ENCODE measurements around the gene ABCB8.
"Not testable (repeated sequence)": the region's sequence is repeated elsewhere in the genome, so short reads cannot be mapped to it uniquely, and the experiment has no call there.

Gene ABCB8

DNA sequence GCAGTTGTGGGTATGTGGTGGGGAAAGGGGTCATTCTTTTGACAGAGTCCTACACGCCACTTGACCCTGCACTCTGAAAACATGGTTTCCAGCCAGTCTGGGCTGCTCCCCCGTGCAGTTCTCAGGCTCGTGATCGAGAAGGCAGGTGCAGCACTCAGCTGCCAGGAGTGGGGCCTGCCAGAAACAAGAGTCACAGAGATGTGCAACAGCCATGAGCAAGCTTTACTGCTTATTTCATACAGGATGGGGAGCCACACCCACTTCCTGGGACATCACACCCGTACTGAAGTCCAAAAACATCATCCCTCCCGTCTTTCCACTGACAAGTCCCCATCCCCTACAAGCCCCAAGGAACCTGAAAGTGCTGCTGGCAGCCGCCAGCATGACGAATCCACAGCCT is 13.3 kb upstream of the ABCB8 start:
- no peak for DNase-seq (ENCODE audit: low spot score)

DNA sequence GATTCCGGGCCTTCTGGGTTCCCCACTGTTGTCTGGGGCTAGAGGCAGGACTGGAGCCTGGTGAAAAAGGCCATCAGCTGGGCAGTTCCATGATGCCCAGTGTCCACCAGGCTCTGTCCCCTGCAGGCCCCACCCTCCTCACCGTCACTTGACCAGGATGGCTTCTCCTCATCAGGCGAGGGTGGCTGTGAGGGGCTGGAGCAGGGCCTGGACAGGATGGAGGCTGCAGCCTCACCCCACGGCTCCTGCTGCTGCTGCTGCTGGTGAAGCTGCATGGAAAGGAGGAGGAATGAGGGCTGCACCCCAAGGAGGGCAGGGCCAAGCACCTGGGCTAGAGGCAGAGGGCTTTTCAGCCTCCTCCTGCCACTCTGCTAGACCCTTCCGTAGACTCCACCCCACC is 12.3 kb upstream of the ABCB8 start:
- no peak for DNase-seq (ENCODE audit: low spot score)

DNA sequence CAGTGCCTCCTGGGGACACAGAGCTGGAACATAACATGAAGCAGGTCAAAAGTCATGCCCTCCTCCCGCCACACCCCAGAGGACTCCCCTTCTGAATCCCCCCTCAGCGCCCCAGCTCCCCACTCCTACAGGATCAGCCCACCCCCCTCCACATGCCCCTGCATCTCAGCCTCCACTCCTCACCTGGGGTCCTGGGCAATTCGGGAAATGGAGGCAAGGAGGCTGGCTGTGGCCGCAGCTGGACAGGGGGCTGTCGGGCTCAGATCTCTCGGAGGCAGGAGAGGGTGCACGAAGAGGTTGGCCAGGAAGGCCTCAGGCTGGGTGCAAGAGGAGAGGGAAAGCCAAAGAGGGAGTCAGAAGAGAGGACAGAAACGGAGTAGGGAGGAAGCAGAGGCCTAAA is 11.7 kb upstream of the ABCB8 start:
- no peak for DNase-seq (ENCODE audit: low spot score)

DNA sequence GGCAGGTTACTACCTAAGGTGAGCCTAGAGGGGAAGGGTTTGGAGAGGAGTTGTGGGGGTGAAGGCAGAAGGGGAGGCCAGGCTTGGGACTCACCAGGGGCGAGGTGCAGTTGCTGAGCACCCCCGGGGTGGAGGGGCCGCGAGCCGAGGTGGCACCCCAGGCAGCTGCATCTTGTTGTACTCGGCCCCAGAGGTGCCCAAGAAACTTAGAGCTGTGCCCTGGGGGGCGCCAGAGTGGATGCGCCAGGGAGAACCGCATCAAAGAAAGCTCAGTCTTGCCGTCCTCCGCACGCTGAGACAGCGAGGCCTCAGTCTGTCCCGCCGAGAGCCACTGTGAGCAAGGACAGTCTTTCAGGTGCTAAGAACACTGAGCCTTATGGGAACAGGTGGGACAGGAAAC is 11.3 kb upstream of the ABCB8 start:
- DNase-seq (ENCODE audit: low spot score), result no peak

DNA sequence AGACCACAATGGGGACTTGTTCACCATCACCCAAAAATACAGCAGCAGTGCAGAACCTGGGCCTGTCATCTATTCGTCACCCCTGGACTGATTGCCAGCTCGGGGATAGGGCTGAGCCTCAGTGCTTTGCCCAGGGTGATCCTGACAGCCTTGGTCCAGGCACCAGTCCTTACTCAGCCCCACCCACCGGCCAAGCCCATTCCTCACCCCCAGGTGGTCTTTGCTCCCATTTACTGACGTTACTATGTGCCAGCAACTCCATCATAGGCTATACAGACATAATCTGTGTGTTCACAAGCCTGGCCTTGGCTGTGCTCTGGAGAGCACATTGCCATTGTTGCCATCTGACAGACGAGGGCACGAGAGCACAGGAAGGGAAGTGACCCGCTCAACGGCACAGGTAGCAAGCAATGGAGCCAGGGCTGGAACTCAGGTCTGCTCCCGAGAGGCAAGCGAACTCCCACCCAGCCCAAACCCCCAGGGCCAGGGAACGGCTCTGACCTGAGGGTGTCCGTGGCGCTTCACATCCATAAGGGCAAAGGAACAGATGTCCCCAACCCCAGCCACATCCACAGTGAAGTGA is 10.8 kb upstream of the ABCB8 start:
- no peak for DNase-seq (ENCODE audit: low spot score)

DNA sequence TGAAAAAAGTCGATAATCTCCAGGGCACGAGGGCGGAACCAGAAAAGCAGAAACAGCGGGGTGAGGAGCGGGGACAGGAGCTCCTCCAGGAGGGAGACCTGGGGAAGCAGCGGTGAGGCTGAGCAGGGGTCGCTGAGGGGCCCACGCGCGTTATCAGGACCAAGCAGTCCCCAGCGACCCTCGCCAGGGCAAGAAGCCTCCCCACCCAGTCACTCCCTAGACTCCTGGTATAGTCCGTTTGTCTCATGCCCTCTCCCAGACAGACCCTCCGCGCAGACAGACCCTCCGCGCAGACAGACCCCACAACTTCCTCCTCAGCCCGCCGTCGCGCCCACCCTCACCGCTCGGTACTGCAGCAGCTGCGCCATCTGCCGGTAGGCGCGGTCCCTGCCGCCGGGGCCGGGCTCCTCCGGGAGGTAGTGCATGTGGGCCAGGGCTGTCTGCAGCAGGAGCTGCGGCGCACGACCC is 10.3 kb upstream of the ABCB8 start:
- DNase-seq (ENCODE audit: low spot score), result peak; percentile 84

DNA sequence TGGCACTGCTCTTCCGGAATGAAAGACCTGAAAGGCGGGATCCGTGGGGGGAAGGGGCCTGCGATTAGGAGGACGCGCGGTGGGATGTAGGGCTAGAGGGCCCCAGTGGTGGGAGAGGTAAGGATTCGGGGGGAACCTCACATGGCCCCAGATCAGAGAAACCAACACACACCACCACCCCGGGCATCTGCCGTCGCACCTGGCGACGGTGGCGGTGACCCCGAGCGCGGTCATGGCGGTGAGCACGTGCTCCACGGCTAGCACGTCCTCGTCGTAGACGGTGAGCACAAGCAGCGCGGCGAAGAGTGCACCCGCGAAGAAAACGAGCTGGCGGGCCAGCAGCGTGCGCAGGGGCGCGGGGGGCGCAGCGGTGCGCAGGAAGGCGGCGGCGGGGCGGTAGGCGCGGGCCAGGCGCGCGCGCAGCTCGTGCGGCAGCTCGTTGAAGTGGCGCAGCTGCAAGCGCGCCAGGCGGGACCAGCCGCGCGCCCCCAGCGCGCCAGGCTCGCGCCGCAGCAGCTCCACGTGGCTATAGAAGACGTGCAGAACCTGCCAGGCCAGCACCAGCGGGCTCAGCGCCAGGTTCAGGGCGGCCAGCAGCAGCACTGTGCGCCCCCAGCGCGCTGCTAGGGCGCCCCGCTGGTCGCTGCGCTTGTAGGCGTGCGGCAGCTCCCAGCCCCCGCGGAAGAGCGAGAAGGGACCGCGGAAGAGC is 9.7 kb upstream of the ABCB8 start:
- no peak for DNase-seq (ENCODE audit: low spot score)

DNA sequence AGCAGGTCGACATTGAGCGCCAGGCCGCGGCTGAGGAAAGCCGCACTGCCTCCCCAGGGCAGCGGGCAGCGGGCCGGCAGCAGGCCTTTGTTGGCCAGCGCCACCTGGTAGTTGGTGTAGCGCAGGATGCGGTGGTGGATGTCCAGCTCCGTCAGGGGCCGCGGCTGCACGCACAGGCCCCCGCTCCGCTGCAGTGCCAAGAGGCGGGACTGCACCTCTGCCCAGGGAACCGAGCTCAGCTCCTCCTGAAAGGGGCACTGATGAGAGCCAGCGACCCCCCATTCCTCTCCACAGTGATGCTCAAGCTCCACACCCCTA is 9.2 kb upstream of the ABCB8 start:
- no peak for DNase-seq (ENCODE audit: low spot score)

DNA sequence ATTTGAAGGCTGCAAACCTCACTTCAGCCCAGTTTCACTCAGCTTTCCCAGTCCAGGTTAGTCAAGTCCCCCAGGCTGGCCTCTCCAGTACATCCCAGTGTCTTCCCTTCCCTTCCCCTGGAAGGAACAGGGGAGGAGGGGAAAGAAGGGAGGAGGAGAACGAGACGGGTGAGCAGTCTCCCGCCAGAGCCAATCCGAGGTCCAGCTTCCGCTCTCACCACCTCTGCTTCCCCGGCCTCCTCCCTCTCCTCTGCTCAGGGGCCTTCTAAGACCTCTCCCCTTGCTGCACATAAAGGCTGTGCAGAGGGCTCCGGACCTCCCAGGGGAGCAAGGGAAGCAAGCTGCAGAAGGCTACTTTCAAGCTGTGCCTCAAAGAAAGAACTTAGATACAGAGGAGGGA is 8.0 kb upstream of the ABCB8 start:
- DNase-seq (ENCODE audit: low spot score), result no peak

DNA sequence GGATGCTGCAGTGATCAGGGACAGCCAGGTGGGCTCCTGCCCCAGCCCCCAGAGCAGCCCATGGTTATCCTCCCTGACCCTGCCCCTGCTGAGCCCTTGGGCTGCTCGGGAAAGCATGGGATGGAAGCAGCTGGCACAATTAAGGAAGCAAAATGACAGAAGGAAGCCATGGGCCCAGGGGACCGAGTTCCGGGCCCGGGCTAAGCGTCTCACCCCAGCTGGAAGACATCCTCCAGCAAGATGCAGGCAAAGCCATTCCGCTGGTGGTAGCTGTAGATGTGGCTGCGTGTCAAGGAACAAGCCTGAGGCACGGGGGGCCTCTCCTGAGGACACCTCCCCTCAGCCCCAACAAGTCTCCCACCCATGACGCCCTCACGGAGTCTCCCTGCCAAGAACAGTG is 5.0 kb upstream of the ABCB8 start:
- no peak for DNase-seq (ENCODE audit: low spot score)

DNA sequence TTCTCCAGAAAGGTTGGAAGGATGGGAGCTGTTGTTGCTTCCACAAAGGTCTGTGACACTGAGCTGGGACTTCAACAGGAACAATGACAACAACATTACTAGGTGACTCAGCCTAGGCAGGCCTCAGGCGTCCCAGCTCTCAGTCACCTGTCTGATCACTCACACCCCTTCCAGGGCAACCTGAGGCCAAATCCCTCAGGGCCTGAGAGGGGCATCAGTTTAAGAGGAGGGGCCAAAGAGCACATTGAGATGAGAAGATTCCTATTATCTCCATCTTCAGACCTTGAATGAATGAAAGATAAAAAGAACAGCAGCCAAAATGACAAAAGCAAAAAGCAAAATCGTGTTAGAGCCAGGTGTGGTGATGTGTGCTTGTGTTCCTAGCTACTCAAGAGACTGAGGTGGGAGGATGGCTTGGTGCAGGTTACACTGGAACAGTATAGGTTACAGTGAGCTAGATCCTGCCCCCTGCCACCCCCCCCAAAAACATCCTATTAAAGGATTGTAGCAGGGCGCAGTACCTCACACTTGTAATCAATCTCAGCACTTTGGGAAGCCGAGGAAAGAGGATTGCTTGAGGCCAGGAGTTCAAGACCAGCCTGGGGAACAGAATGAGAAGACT is 3.7 kb upstream of the ABCB8 start, which contains the start of gene ATG9B:
ATG9B (minus strand) TSS at position 60 of the 622 bp plus-strand sequence. CDS start 71 bp downstream, outside the sequence.
- no peak for DNase-seq (ENCODE audit: low spot score)

DNA sequence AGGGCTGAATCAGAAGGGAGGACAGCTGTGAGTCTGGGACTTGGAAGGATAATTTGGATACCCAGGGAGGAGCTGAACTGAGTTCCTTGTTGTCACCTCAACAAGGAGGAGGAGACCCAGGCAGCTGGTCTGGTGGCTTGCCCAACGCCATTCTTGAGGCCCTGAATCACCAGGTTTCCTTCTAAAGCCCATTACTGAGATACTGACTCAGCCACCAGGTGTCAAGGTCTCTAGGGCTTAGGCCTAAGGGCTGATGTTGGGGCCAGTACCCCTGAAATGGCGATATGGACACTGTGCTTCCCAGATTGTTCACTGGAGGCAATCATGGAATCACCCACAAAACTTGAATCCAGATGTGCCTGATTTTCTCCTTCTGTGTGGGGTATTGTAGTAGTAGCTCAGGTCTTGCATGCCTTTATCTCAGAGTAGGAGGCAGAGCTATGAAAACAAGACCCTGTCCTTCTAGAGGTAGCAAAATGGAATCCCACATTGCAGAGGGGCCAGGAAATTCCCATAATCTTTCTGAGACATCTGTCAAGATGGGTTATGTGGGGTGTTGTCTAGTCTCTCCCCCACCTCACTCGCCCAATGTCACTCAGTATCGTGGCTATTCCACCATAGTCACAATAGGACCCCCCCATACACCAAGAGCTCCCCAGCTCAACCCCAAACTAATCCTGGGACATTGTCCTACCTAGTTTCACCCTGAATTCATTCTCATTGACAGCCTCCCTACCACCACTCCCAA is 2.2 kb upstream of the ABCB8 start:
- DNase-seq (ENCODE audit: low spot score), result no peak

DNA sequence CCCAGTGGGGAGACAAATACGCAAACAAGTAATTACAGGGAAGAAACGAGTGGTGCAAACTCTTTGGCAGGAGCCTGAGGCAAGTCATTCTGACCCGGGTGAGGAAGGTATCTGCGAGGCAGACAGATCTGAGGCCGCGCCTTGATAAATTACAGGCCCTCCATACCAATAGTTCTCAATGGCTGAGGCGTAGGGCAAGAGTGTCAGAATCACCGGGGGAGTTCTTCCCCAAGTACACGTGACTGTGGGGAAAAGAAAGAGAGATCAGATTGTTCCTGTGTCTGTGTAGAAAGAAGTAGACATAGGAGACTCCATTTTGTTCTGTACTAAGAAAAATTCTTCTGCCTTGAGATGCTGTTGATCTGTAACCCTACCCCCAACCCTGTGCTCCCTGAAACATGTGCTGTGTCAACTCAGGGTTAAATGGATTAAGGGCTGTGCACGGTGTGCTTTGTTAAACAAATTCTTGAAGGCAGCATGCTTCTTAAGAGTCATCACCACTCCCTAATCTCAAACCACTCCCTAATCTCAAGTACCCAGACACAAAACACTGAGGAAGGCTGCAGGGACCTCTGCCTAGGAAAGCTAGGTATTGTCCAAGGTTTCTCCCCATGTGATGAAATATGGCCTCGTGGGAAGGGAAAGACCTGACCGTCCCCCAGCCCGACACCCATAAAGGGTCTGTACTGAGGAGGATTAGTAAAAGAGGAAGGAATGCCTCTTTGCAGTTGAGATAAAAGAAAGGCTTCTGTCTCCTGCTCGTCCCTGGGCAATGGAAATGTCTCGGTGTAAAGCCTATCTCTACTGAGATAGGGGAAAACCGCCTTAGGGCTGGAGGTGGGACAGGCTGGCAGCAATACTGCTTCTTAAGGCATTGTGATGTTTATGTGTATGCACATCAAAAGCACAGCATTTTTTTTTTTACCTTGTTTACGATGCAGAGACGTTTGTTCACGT is 1.2 kb upstream of the ABCB8 start:
- DNase-seq (ENCODE audit: low spot score), result not testable (repeated sequence)

DNA sequence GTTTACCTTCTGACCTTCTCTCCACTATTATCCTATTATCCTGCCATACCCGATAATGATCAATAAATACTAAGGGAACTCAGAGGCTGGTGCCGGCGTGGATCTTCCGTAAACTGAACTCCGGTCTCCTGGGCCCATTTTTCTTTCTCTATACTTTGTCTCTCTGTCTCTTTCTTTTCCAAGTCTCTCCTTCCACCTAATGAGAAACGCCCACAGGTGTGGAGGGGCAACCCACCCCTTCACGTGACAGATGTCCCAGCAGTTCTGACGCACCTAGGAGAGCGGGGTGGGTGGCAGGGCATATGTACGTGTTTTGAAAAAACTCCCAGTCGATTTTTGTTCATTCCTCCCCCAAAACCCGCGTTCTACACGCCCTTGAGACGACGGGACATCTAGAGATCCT is 521 bp upstream of the ABCB8 start:
- not testable (repeated sequence) for DNase-seq (ENCODE audit: low spot score)

DNA sequence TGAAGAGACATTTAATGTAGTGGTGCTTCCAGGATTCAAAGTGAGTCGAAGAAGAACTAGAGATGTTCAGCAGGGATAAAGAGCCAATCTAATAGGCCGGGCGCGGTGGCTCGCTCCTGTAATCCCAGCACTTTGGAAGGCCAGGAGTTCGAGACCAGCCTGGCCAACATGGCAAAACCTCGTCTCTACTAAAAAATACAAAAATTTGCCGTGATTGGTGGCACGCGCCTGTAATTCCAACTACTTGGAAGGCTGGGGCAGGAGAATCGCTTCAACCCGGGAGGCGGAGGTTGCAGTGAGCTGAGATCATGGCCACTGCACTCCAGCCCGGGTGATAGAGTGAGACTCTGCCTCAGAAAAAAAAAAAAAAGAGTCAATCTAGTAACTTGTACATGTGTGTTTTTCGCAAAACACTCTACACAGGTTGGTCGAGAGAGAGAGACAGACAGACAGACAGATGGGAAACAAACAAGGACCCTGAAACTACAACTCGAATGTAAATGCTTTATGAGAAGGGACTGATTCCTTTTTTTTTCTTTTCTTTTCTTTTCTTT is 775 bp downstream of the ABCB8 start:
- DNase-seq (ENCODE audit: low spot score), result no peak

DNA sequence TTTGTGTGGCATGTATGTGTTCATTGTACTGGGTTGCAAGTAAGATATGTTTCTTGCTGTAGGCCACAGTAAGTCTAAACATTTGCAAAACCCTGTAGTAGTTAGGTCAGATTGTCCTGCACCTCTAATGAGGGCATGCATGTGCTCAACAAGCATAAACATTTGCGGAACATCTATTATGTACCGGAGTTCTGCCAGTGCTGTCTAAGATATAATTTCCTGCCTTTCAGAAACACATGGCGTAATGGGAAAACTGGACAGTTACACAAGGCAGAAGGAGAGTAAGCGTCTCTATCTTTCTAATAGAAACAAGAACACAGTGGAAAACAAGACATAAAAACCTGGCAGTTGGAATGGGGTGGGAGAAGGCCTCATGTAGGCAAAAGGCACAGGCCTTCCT is 2.8 kb downstream of the ABCB8 start:
- no peak for DNase-seq (ENCODE audit: low spot score)

DNA sequence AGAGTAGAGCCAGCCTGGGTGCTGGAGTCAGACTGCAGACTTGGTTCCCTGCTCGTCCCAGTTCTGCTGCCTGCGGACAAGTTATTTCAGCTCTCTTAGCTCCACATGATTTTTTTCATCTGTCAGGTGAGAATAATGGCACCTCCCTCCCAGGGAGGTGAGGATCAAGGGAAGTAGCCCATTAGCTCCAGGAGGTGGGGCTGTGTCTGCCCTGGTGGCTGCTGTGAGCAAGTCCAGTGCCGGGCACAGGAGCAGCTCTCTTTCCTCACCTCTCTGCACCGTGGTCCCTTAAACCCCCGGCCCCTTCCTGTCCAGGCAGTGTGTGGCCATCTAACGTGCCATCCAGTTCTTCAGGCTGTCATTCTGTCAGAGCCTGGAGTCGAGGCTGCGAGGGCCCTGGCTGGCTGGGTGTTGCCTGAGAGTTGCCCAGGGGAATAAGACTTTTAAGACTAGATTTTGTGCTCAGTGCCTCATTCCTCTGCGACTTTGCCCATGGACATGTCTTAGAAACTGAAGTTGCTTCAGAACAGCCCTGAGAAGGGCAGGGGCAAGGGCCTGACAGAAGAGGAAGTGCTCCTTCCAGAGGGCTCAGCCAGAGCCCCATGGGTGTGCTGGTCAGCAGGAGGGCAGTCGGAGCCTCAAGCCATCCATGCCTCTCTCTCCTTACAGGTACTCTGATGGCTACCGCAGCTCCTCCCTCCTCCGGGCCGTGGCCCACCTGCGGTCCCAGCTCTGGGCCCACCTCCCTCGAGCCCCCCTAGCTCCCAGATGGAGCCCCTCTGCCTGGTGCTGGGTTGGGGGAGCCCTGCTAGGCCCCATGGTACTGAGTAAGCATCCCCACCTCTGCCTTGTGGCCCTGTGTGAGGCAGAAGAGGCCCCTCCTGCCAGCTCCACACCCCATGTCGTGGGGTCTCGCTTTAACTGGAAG is 5.0 kb downstream of the ABCB8 start:
- no peak for DNase-seq (ENCODE audit: low spot score)

DNA sequence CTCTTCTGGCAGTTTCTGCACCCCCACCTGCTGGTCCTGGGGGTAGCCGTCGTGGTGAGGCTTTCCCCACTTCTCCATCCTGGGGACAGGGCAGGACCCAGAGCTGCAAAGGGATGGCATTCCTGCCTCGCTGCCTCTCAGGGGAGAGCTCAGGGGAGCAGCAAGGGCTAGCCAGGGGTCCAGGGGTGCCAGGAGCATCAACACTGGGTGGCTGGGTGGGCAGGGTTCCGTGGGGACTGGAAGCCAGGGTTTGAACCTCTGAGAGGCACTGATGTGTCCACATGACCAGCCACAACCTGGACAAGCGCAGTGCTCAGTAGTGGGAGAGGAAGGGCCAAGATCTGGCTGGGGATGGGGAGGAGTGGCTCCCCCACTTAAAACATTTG is 5.6 kb downstream of the ABCB8 start:
- no peak for DNase-seq (ENCODE audit: low spot score)

DNA sequence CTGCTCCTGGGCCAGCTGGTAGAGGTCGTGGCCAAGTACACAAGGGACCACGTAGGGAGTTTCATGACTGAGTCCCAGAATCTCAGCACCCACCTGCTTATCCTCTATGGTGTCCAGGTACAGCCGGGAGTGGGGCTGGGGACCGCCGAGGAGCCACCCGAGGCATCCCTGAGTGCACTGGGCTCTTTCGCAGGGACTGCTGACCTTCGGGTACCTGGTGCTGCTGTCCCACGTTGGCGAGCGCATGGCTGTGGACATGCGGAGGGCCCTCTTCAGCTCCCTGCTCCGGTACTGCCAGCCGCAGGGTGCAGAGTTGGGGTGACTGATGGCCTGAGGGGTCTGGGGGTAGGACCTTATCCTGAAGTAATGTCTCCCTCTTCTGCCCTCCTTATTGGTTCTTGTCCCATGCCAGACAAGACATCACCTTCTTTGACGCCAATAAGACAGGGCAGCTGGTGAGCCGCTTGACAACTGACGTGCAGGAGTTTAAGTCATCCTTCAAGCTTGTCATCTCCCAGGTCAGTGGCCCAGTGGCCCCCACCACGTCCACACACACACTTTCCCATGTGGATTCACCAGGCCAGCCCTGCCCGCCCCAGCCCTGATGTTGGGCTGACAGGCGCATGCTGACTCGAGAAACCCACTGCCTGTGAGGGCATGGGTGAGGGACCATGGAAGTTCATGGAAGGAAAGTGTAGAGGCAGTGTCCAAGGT is 6.2 kb downstream of the ABCB8 start:
- no peak for DNase-seq (ENCODE audit: low spot score)
